Retinal pigment epithelial cell (primary cell): Measurements from ENCODE around the gene GAGE12J.
"Not testable (repeated sequence)": the region's sequence is repeated elsewhere in the genome, so short reads cannot be mapped to it uniquely, and the experiment has no call there.

ENCODE experiments used
- DNase-seq: peaks from one replicate; pipeline ENCODE4 v3.0.0-alpha.2; 2010; ENCODE audit warnings: low read depth
- H3K4me3 ChIP-seq: 2 replicates; pipeline ENCODE4 v1.5.1; 2011; ENCODE audit warnings: mild to moderate bottlenecking, low read length, control low read depth, moderate library complexity
- TF ChIP-seq, protein P1 (sequence below): conservative IDR thresholded peaks from 2 replicates; pipeline ENCODE4 v1.5.1; 2011; ENCODE audit warnings: low read depth, low read length, control low read depth, inconsistent platforms

Gene GAGE12J, protein sequence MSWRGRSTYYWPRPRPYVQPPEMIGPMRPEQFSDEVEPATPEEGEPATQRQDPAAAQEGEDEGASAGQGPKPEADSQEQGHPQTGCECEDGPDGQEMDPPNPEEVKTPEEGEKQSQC

DNA sequence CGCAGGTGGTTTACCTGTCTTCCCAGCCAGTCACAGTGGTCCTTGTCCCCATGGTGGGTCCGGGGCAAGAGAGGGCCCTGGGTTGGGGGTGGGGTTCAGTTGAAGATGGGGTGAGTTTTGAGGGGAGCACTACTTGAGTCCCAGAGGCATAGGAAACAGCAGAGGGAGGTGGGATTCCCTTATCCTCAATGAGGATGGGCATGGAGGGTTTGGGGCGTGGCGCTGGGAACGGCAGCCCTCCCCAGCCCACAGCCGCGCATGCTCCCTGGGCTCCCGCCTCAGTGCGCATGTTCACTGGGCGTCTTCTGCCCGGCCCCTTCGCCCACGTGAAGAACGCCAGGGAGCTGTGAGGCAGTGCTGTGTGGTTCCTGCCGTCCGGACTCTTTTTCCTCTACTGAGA, at the start of gene GAGE12J:
TSS of gene GAGE12J (plus strand) at position 301 of the 400 bp plus-strand sequence. CDS start 1,157 bp downstream, outside the sequence.
- H3K4me3 ChIP-seq, DNase-seq: not testable (repeated sequence)

DNA sequence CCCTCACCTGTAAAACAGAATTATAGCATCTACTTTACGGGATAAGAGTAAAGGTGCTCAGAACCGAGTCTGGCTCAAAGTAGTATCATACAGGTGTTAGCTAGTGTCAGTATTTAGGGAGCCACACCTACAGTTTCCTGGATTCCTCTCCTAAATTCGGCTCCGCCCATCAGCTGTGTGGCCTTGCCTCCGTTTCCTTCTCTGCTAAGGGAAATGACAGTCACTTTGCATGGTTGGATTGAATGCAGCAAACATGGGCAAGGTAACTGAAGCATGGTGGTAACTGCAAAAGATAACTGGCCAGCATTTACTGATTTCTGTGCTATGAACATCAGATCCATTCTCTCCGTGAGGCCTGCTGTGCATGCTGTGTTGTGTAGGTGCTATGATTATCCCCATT, 49.4 kb upstream of the GAGE12J start:
- H3K4me3 ChIP-seq = no peak overlapping the region
- DNase-seq = no peak
- TF ChIP-seq, protein P1, sequence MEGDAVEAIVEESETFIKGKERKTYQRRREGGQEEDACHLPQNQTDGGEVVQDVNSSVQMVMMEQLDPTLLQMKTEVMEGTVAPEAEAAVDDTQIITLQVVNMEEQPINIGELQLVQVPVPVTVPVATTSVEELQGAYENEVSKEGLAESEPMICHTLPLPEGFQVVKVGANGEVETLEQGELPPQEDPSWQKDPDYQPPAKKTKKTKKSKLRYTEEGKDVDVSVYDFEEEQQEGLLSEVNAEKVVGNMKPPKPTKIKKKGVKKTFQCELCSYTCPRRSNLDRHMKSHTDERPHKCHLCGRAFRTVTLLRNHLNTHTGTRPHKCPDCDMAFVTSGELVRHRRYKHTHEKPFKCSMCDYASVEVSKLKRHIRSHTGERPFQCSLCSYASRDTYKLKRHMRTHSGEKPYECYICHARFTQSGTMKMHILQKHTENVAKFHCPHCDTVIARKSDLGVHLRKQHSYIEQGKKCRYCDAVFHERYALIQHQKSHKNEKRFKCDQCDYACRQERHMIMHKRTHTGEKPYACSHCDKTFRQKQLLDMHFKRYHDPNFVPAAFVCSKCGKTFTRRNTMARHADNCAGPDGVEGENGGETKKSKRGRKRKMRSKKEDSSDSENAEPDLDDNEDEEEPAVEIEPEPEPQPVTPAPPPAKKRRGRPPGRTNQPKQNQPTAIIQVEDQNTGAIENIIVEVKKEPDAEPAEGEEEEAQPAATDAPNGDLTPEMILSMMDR = no peak

DNA sequence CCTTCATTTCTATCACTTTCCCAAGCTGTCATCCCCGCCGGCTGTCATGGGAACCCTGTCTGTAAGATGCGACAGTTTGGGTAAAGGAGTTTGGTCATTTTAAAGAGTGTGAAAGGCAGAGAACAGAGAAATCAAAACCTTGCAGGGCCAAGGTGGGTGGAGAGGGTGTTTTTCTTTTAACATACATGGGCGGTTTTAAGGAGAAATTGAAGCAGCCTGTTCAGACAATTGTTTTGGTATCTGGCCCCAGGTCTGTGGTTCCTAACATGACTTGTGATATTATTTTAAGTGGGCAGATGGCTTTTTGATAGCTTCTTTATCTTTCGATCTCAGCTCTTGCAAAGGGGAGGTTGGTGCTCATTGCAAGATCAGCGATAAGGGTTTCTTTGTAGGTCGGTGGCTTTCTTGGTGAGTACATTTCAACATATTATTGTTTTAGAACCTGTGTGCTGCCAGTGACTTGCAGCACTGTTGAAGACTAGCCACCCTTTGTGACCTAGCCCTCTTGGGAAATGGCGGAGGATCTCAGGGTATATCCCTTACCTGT, 48.6 kb upstream of the GAGE12J start:
- no peak overlapping the region for H3K4me3 ChIP-seq
- TF ChIP-seq, protein P1 = no peak
- DNase-seq = no peak

DNA sequence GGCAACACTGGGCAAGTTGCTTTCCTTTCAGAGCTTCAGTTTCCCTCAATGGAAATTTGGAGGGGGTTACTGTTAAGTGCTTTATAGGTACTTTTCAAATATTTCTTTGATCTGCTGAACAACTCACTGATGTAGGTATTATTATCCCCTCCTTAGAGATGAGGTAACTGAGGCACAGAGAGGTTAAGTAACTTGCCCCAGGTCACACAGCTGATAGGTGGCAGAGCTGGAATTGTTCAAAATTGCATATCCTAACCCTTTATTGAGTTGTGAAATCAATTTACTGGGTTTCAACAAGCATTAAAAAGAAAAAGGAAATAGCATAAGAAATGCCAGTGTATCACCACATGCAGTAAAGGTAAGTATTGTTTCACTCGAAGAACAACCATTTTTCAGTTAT, 45.6 kb upstream of the GAGE12J start:
- no peak for DNase-seq
- TF ChIP-seq, protein P1 = no peak
- H3K4me3 ChIP-seq = no peak overlapping the region

DNA sequence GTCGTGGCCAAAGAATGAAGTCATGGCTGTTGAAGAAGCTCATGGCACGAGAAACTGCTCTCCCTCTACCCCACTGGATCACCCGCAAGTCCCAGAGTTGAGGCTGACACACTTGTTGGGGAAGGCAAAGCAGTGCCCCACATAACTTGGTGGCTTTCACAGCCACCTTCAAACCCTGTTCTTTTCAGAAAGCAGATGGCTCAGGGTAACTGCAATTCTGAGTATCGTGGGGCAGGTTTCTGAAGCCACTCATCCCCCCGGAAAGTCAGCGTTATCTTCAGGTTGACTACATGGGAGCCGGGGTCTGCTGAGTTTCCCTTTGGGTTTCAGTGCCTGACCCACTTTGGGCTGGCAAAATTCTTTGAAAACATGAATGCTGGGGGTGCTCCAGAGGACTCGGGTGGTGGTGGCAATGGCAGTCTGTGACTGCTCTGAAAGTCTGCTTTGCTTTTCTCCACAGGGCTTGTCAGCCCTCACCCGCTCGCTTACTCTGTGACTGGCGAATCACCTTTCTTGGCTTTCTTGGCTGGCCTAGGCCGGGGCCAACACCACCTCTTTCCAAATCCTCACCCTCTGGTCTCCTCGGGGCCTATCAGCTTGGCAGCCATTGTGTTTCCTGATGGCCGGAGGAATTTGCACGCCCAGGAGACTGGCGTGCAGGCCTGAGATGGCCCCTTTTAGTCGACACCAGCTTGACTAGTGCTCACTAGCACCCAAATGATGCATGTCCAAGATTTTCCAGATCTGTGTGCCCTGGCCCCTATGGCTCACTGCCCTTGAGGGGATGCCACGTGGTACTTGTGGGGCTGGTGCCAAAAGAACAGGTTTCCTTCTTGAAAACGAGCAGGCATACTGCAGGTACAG, 44.9 kb upstream of the GAGE12J start:
- DNase-seq = no peak
- TF ChIP-seq, protein P1 = no peak
- H3K4me3 ChIP-seq = no peak overlapping the region

DNA sequence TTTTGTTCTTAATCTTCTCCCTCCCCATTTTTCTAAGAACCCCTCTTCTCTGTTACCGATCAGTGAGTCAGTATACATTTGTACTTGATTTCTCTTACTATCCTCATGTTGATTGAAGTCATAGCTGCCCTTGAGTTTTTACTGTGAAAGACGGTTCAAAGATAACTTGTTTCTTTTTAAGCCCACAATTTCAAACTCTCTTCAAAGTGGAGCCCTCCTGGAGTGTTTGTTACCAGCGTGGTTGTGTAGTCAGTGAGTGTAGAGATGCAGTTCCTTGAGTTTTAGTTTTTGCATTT, 44.4 kb upstream of the GAGE12J start:
- H3K4me3 ChIP-seq = no peak overlapping the region
- no peak for DNase-seq
- TF ChIP-seq, protein P1 = no peak

DNA sequence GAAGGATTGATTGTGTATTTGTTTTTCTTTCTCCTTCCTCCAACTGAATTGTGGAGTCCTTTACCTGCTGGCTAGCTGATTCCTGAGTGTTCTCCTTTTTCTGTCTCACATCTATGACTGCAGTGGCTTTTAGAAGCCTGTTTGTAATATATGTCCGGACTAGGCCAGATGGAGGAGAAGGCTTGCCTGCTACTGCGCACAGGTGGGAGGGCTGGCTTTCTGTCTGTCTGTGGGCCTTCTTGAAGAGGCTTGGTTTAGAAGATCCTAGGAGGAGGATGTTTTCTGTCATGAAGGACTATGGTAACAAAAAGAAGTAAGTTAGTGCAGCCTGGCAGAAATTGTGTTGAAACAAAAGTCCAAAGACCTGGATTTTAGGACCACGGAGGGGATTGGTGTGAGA, 43.8 kb upstream of the GAGE12J start:
- DNase-seq = no peak
- TF ChIP-seq, protein P1 = no peak
- H3K4me3 ChIP-seq = no peak overlapping the region
